Loucy (cell line): Measurements from ENCODE around the gene ALK.

Source experiments
- H2AFZ ChIP-seq: fragments of 200-600 bp; sonication (generic); 2 replicates; pipeline ENCODE4 v1.6.0; 2016; ENCODE audit warnings: antibody characterized with exemption, mild to moderate bottlenecking, low read length, moderate library complexity
- H3F3A ChIP-seq: fragments of 200-600 bp; 2 replicates; pipeline ENCODE4 v1.6.0; 2016; ENCODE audit warnings: antibody characterized with exemption, low read depth, mild to moderate bottlenecking
- H3K27me3 ChIP-seq: fragments of 200-600 bp; sonication (generic); 2 replicates; pipeline ENCODE4 v1.6.1; 2014; ENCODE audit warnings: low read length, mild to moderate bottlenecking; ENCODE audit not compliant: insufficient read depth, poor library complexity, severe bottlenecking
- H3K36me3 ChIP-seq: fragments of 200-600 bp; sonication (generic); 2 replicates; pipeline ENCODE4 v1.6.1; 2016; ENCODE audit warnings: low read length; ENCODE audit not compliant: insufficient read depth
- H3K4me1 ChIP-seq: fragments of 200-600 bp; sonication (generic); 2 replicates; pipeline ENCODE4 v1.5.1; 2014; ENCODE audit warnings: low read length, mild to moderate bottlenecking; ENCODE audit not compliant: insufficient read depth, poor library complexity, severe bottlenecking
- H3K4me2 ChIP-seq: fragments of 200-600 bp; sonication (generic); 2 replicates; pipeline ENCODE4 v1.6.0; 2014; ENCODE audit warnings: antibody characterized with exemption, low read length, low read depth, mild to moderate bottlenecking; ENCODE audit not compliant: poor library complexity, severe bottlenecking
- H3K4me3 ChIP-seq: fragments of 200-600 bp; sonication (generic); 2 replicates; pipeline ENCODE4 v1.5.1; 2014; ENCODE audit warnings: low read length, mild to moderate bottlenecking, mixed read lengths; ENCODE audit not compliant: poor library complexity, severe bottlenecking
- H3K79me2 ChIP-seq: fragments of 200-600 bp; sonication (generic); 2 replicates; pipeline ENCODE4 v1.6.1; 2014; ENCODE audit warnings: low read length; ENCODE audit not compliant: insufficient read depth
- H3K9ac ChIP-seq: fragments of 200-600 bp; sonication (generic); 2 replicates; pipeline ENCODE4 v1.6.0; 2014; ENCODE audit warnings: mild to moderate bottlenecking, low read depth, low read length, moderate library complexity; ENCODE audit not compliant: poor library complexity, severe bottlenecking
- H3K9me2 ChIP-seq: fragments of 200-600 bp; sonication (generic); replicated peaks from 2 replicates; pipeline ENCODE4 v1.6.1; 2016; ENCODE audit warnings: low read depth, low read length, mixed read lengths
- H3K9me3 ChIP-seq: fragments of 200-600 bp; sonication (generic); 2 replicates; pipeline ENCODE4 v1.6.1; 2014; ENCODE audit warnings: mild to moderate bottlenecking, antibody characterized with exemption, low read length, low read depth; ENCODE audit not compliant: insufficient read depth
- H4K20me1 ChIP-seq: fragments of 200-600 bp; sonication (generic); 2 replicates; pipeline ENCODE4 v1.6.0; 2014; ENCODE audit warnings: antibody characterized with exemption, low read length, mild to moderate bottlenecking; ENCODE audit not compliant: insufficient read depth, poor library complexity, severe bottlenecking
- EZH2phosphoT487 ChIP-seq: fragments of 200-600 bp; IDR thresholded peaks from 2 replicates; pipeline ENCODE4 v1.6.1; 2018; ENCODE audit warnings: antibody characterized with exemption, mild to moderate bottlenecking, moderate library complexity, borderline replicate concordance
- TF ChIP-seq, protein P1 (sequence below): fragments of 200-600 bp; sonication (generic); conservative IDR thresholded peaks from 2 replicates; pipeline ENCODE4 v1.5.1; 2014; ENCODE audit warnings: mild to moderate bottlenecking, antibody characterized with exemption, low read length

ALK gene

DNA sequence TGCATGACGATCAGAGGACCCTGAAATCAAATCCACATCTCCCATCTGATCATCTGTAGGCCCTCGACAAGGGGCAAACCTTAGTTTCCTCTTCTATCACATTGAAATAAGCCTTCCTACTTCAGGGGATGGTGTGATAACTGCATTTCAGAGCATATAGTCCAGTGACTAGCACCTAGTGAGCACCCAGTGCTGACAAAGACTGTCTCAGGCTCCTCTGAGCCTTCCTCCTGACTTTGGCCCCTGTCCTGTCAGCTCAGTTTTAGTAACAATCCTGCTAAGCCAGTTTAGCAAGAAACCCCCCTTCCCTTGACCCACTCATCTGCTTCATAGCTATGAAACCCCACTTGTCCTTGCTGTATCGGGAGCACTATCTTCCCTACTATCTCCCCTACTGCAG, 304.0 kb downstream of the ALK start:
- Histone ChIP-seq H3K4me1 (no peaks in the 10 kb centered on the region), H3K9me2 (no peaks in the 10 kb centered on the region), H3F3A (no peaks in the 10 kb centered on the region), H3K9me3 (no peaks in the 10 kb centered on the region), H3K36me3 (no peaks in the 10 kb centered on the region), H3K4me2 (no peak overlapping the region), H3K9ac (no peak overlapping the region), H3K79me2 (no peaks in the 10 kb centered on the region), H3K27me3 (peaks cover 24% of the 10 kb centered on the region), H4K20me1 (no peaks in the 10 kb centered on the region), H2AFZ (no peak overlapping the region), H3K4me3 (no peak overlapping the region)
- TF ChIP-seq, protein P1, sequence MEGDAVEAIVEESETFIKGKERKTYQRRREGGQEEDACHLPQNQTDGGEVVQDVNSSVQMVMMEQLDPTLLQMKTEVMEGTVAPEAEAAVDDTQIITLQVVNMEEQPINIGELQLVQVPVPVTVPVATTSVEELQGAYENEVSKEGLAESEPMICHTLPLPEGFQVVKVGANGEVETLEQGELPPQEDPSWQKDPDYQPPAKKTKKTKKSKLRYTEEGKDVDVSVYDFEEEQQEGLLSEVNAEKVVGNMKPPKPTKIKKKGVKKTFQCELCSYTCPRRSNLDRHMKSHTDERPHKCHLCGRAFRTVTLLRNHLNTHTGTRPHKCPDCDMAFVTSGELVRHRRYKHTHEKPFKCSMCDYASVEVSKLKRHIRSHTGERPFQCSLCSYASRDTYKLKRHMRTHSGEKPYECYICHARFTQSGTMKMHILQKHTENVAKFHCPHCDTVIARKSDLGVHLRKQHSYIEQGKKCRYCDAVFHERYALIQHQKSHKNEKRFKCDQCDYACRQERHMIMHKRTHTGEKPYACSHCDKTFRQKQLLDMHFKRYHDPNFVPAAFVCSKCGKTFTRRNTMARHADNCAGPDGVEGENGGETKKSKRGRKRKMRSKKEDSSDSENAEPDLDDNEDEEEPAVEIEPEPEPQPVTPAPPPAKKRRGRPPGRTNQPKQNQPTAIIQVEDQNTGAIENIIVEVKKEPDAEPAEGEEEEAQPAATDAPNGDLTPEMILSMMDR, result no peak
- no peak for TF ChIP-seq EZH2phosphoT487

DNA sequence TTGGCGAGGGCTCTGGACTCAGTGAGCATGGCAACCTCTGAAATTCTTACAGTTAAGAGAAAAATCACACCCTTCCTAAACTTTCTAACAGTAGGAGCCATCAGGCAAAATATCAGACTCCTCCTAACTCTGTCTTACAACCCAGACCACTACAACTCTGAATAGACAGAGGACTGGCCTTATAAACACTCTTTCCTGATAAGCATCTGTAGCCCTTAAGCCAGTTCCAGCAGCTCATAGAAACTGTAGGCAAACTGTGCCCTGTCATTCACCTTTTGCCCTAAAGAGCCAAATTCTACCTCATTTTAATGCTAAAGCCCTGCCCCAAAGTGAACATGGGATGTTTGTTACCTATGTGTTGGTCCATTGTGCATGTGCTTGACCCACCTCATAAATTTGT, 304.8 kb downstream of the ALK start:
- TF ChIP-seq, protein P1, result no peak
- no peak for TF ChIP-seq EZH2phosphoT487
- H3K4me1 ChIP-seq, result no peaks in the 10 kb centered on the region
- no peaks in the 10 kb centered on the region for H4K20me1 ChIP-seq
- H3K36me3 ChIP-seq, result no peaks in the 10 kb centered on the region
- H3K27me3 ChIP-seq, result peaks cover 21% of the 10 kb centered on the region
- H3K9ac ChIP-seq, result no peak overlapping the region
- no peak overlapping the region for H3K4me2 ChIP-seq
- no peaks in the 10 kb centered on the region for H3K79me2 ChIP-seq
- no peaks in the 10 kb centered on the region for H3K9me2 ChIP-seq
- H3K9me3 ChIP-seq, result no peaks in the 10 kb centered on the region
- no peaks in the 10 kb centered on the region for H3F3A ChIP-seq
- H3K4me3 ChIP-seq, result no peak overlapping the region
- no peak overlapping the region for H2AFZ ChIP-seq

DNA sequence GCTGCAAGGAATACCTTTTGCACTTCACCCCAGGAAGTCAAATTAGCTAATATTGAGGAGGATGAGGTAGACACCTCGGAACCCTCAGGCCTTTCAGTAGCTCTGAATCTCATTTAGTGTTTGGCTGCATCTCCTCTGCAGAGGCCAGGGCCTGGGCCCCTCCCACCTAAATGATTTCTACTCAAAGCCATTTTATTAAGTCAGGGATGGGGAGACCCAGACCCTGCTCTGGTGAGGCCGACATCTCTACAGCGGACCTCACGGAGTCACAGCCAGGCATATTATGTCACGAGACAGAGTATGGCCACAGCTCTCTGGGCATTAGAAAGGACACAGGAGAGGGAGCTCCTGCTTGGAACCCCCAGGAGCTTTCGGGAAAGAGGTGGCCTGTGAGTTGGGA, 305.5 kb downstream of the ALK start:
- Histone ChIP-seq H3K9ac (no peak overlapping the region), H3K27me3 (peaks cover 18% of the 10 kb centered on the region), H2AFZ (no peak overlapping the region), H3K36me3 (no peaks in the 10 kb centered on the region), H3K9me3 (no peaks in the 10 kb centered on the region), H3F3A (no peaks in the 10 kb centered on the region), H3K4me2 (no peak overlapping the region), H3K4me3 (no peak overlapping the region), H4K20me1 (no peaks in the 10 kb centered on the region), H3K9me2 (no peaks in the 10 kb centered on the region), H3K79me2 (no peaks in the 10 kb centered on the region), H3K4me1 (no peaks in the 10 kb centered on the region)
- no peak for TF ChIP-seq EZH2phosphoT487
- TF ChIP-seq, protein P1, result no peak
